ENCODE measurements around the gene RABEPK.

RABEPK gene

GRCh38 chr9:125280945-125281344, 80.6 kb downstream of the RABEPK start:
- no peaks in the 10 kb centered on the region for H3K36me3 ChIP-seq (ENCODE audit: insufficient read depth, low read length)
- no peaks in the 10 kb centered on the region for H3K4me1 ChIP-seq (ENCODE audit: insufficient read depth, low read length)
- H3K9me3 ChIP-seq (ENCODE audit: low read length), result no peaks in the 10 kb centered on the region
- no peak overlapping the region for H3K27ac ChIP-seq (ENCODE audit: low read depth, low read length)
- H3K27me3 ChIP-seq (ENCODE audit: control insufficient read depth in 1 of 2, insufficient read depth in 2 of 2, low read length in 2 of 2), result no peaks in the 10 kb centered on the region
- no peak overlapping the region for H3K9ac ChIP-seq (ENCODE audit: low read length)
- H3K4me3 ChIP-seq (ENCODE audit: low read depth in 1 of 2, low read length in 2 of 2), result no peak overlapping the region

Data from muscle layer of colon (tissue), 2 donors.